Activated naive CD4-positive, alpha-beta T cell (primary cell): Measurements from ENCODE around the gene ATP2C2.
"Not testable (repeated sequence)": the region's sequence is repeated elsewhere in the genome, so short reads cannot be mapped to it uniquely, and the experiment has no call there.

ENCODE experiments used
- DNase-seq, 4 experiments: peaks; one replicate each; lab custom pipeline; 2025; lab: John Stamatoyannopoulos, UW

Gene ATP2C2

GRCh38 chr16:84367750-84368307 lies 509 bp upstream of the ATP2C2 start:
- DNase-seq, result no peak

- no peak for DNase-seq
Observed at GRCh38 chr16:84369105-84369504, 767 bp downstream of the ATP2C2 start.

- DNase-seq, result no peak
Observed at GRCh38 chr16:84369938-84370627, 1.7 kb downstream of the ATP2C2 start.

- DNase-seq, result no peak
Observed at GRCh38 chr16:84370723-84371552, 2.6 kb downstream of the ATP2C2 start.

GRCh38 chr16:84371553-84371865 lies 3.2 kb downstream of the ATP2C2 start:
- DNase-seq, result no peak

- no peak for DNase-seq
Observed at GRCh38 chr16:84373907-84374489, 5.7 kb downstream of the ATP2C2 start.

- DNase-seq, result no peak
Observed at GRCh38 chr16:84378099-84378498, 9.8 kb downstream of the ATP2C2 start.

GRCh38 chr16:84378567-84378966 lies 10.2 kb downstream of the ATP2C2 start:
- no peak for DNase-seq

GRCh38 chr16:84379008-84379708 lies 10.8 kb downstream of the ATP2C2 start:
- no peak for DNase-seq

GRCh38 chr16:84379709-84380362 lies 11.5 kb downstream of the ATP2C2 start:
- no peak for DNase-seq

GRCh38 chr16:84380405-84380804 lies 12.1 kb downstream of the ATP2C2 start:
- DNase-seq, result no peak

GRCh38 chr16:84382396-84382795 lies 14.1 kb downstream of the ATP2C2 start:
- no peak for DNase-seq

- no peak for DNase-seq
Observed at GRCh38 chr16:84383106-84383505, 14.8 kb downstream of the ATP2C2 start.

GRCh38 chr16:84386047-84386446 lies 17.7 kb downstream of the ATP2C2 start:
- no peak for DNase-seq

GRCh38 chr16:84387021-84387420 lies 18.7 kb downstream of the ATP2C2 start:
- no peak for DNase-seq

- DNase-seq, result no peak
Observed at GRCh38 chr16:84390131-84390785, 21.9 kb downstream of the ATP2C2 start.

GRCh38 chr16:84391151-84392030 lies 23.1 kb downstream of the ATP2C2 start:
- DNase-seq, result no peak

GRCh38 chr16:84392031-84392360 lies 23.7 kb downstream of the ATP2C2 start:
- DNase-seq, result no peak

- DNase-seq, result not testable (repeated sequence)
Observed at GRCh38 chr16:84396082-84396481, 27.7 kb downstream of the ATP2C2 start.

- no peak for DNase-seq
Observed at GRCh38 chr16:84396537-84397008, 28.2 kb downstream of the ATP2C2 start.
